AG04450 (cell line): ENCODE measurements around the gene TRIM33. TPM values are rescaled to one million over a fixed set of nuclear protein-coding genes. Genes with fewer than 3 reads are reported as not detected.
"Not testable (repeated sequence)": the region's sequence is repeated elsewhere in the genome, so short reads cannot be mapped to it uniquely, and the experiment has no call there.

Experiments used
- CTCF ChIA-PET: fragments of 300-600, 350-600 bp; formaldehyde crosslinking; extraction: SDS; loops from one replicate; lab custom pipeline; 2022; ENCODE audit warnings: antibody characterized with exemption, inconsistent platforms; lab: Charles Lee
- POLR2A ChIA-PET: fragments of 350-600 bp; formaldehyde crosslinking; extraction: SDS; loops from one replicate; lab custom pipeline; 2021; ENCODE audit warnings: antibody characterized with exemption, inconsistent platforms; lab: Yijun Ruan, JAX
- DNase-seq: peaks from one replicate; pipeline ENCODE4 v3.0.0-alpha.2; 2011; ENCODE audit warnings: low read depth, low spot score
- H3K27ac ChIP-seq: one replicate; pipeline ENCODE4 v1.5.1; 2012; ENCODE audit warnings: low read depth, low read length, control low read depth
- H3K27me3 ChIP-seq: one replicate; pipeline ENCODE4 v1.6.0; 2012; ENCODE audit warnings: low read length; ENCODE audit not compliant: control insufficient read depth, insufficient read depth
- H3K4me3 ChIP-seq: 2 replicates; pipeline ENCODE4 v1.5.1; 2011; ENCODE audit warnings: mild to moderate bottlenecking, low read depth, low read length, control low read depth
- H3K9me3 ChIP-seq: 2 replicates; pipeline ENCODE4 v1.5.1; 2012; ENCODE audit warnings: low read length; ENCODE audit not compliant: control insufficient read depth, insufficient read depth
- polyA plus RNA-seq: library from polyadenylated mRNA; depleted of rRNA; stranded (reverse); fragments of >200 nt; gene quantifications from 2 replicates; pipeline ENCODE4 v1.2.3, GENCODE V29; 2011
- TF ChIP-seq, protein P1 (sequence below): IDR thresholded peaks from 2 replicates; pipeline ENCODE4 v1.5.1; 2011; ENCODE audit warnings: low read depth, low read length, control low read depth, inconsistent platforms

The TRIM33 gene
- polyA plus RNA-seq, 1 experiment, result 21.1 TPM

- no peak overlapping the region for H3K4me3 ChIP-seq
- H3K9me3 ChIP-seq, result no peaks in the 10 kb centered on the region
- no peak overlapping the region for H3K27ac ChIP-seq
- TF ChIP-seq, protein P1, sequence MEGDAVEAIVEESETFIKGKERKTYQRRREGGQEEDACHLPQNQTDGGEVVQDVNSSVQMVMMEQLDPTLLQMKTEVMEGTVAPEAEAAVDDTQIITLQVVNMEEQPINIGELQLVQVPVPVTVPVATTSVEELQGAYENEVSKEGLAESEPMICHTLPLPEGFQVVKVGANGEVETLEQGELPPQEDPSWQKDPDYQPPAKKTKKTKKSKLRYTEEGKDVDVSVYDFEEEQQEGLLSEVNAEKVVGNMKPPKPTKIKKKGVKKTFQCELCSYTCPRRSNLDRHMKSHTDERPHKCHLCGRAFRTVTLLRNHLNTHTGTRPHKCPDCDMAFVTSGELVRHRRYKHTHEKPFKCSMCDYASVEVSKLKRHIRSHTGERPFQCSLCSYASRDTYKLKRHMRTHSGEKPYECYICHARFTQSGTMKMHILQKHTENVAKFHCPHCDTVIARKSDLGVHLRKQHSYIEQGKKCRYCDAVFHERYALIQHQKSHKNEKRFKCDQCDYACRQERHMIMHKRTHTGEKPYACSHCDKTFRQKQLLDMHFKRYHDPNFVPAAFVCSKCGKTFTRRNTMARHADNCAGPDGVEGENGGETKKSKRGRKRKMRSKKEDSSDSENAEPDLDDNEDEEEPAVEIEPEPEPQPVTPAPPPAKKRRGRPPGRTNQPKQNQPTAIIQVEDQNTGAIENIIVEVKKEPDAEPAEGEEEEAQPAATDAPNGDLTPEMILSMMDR, result no peak
- H3K27me3 ChIP-seq, result no peaks in the 10 kb centered on the region
- no peak for DNase-seq
- ChIA-PET CTCF (no interaction called here), POLR2A (no interaction called here)
These were observed 120.0 kb downstream of the TRIM33 start for GRCh38 chr1:114390960-114391359.

- Histone ChIP-seq H3K27me3 (no peaks in the 10 kb centered on the region), H3K9me3 (no peaks in the 10 kb centered on the region), H3K4me3 (no peak overlapping the region), H3K27ac (no peak overlapping the region)
- DNase-seq, result no peak
- TF ChIP-seq, protein P1, result no peak
- CTCF ChIA-PET, result interaction anchor here (1.2 kb wide), 1 partner anchor 44 kb away, joined by 6 read pairs; no protein-coding TSS in a partner anchor
- POLR2A ChIA-PET, result no interaction called here
These were observed 120.6 kb downstream of the TRIM33 start for GRCh38 chr1:114390361-114390760.

- TF ChIP-seq, protein P1, result no peak
- ChIA-PET POLR2A (no interaction called here), CTCF (no interaction called here)
- DNase-seq, result no peak
- Histone ChIP-seq H3K27ac (no peak overlapping the region), H3K27me3 (no peaks in the 10 kb centered on the region), H3K4me3 (no peak overlapping the region), H3K9me3 (peaks cover 4% of the 10 kb centered on the region; the same call in 1 of the 2 replicates)
These were observed 122.5 kb downstream of the TRIM33 start for GRCh38 chr1:114388432-114389003.

DNA sequence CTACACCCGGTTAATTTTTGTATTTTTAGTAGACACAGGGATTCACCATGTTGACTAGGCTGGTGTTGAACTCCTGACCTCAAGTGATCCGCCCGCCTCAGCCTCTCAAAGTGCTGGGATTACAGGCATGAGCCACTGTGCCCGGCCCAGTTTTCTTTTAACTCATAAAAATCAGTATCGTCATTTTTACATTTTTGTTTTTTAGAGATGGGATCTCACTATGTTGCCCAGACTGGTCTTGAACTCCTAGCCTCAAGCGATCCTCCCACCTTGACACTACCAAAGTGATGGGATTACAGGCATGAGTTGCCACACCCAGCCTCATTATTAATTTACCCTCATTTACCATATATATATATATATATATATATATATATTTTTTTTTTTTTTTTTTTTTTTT, 123.4 kb downstream of the TRIM33 start:
- H3K9me3 ChIP-seq, H3K27ac ChIP-seq, H3K4me3 ChIP-seq, POLR2A ChIA-PET, DNase-seq, H3K27me3 ChIP-seq: not testable (repeated sequence)
- CTCF ChIA-PET, result interaction anchor here (0.6 to 1.1 kb wide), 2 partner anchors 41 to 411 kb away, joined by 4 read pairs; no protein-coding TSS in a partner anchor

- H3K27ac ChIP-seq, result no peak overlapping the region
These were observed 124.0 kb downstream of the TRIM33 start for GRCh38 chr1:114387010-114387360.

More at GRCh38 chr1:114387010-114387360, 124.0 kb downstream of the TRIM33 start:
- no peak overlapping the region for H3K4me3 ChIP-seq
- CTCF ChIA-PET, result interaction anchor here (0.6 to 1.6 kb wide), 3 partner anchors 40 to 411 kb away, joined by 4 to 5 read pairs (median 4); no protein-coding TSS in a partner anchor
- peaks cover 4% of the 10 kb centered on the region; the same call in 1 of the 2 replicates for H3K9me3 ChIP-seq
- POLR2A ChIA-PET, result no interaction called here
- TF ChIP-seq, protein P1, result no peak
- H3K27me3 ChIP-seq, result no peaks in the 10 kb centered on the region
- DNase-seq, result no peak
